GM03348 (cell line): ENCODE measurements around the gene PTPN1.

ENCODE experiments used
- DNase-seq: peaks from one replicate; pipeline ENCODE4 v3.0.0; 2012; ENCODE audit warnings: low spot score

The PTPN1 gene

DNA sequence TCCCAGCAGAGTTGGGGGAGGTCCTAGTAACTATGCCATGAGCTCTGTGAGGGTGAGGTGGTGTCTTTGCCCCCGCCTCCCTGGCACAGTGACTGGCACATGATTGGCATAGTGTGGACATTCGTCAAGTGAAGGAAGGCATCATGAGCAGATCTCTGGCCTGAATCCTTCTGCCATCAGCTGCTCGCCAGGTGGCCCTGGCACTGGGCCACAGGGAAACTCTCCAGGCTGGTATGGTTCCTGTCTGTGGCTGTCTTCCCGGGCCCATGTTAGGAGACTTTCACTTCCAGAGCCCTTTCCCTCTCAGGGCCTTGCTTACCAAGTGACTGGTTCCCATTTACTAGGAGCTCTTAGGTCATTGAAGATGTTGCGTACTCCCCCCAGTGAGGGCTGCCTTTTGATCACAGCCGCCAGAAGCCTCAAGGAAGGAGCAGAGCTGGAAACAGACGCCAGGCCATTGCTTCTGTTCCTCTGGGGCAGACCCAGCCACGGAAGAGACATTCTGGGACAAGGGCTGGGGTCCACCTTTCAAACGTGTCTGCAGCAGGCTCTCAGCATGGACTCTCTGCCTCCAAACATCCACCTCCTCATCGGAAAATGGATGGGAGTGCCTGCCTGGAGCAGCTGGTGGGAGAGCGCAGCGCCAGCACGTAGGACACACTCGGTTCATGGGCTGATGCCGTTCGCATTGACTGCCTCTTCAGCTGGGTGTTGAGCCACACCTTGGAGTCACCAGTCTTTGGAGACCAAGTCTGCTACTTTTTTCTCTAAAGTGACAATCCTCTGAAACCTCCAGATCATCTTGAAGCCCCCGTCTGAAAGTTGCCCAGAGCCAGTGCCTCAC lies 67.2 kb downstream of the PTPN1 start:
- no peak for DNase-seq

GRCh38 chr20:50578061-50578777 lies 68.0 kb downstream of the PTPN1 start:
- DNase-seq, result no peak

GRCh38 chr20:50578778-50579165 lies 68.6 kb downstream of the PTPN1 start:
- no peak for DNase-seq

GRCh38 chr20:50579511-50579910 lies 69.3 kb downstream of the PTPN1 start:
- no peak for DNase-seq

DNA sequence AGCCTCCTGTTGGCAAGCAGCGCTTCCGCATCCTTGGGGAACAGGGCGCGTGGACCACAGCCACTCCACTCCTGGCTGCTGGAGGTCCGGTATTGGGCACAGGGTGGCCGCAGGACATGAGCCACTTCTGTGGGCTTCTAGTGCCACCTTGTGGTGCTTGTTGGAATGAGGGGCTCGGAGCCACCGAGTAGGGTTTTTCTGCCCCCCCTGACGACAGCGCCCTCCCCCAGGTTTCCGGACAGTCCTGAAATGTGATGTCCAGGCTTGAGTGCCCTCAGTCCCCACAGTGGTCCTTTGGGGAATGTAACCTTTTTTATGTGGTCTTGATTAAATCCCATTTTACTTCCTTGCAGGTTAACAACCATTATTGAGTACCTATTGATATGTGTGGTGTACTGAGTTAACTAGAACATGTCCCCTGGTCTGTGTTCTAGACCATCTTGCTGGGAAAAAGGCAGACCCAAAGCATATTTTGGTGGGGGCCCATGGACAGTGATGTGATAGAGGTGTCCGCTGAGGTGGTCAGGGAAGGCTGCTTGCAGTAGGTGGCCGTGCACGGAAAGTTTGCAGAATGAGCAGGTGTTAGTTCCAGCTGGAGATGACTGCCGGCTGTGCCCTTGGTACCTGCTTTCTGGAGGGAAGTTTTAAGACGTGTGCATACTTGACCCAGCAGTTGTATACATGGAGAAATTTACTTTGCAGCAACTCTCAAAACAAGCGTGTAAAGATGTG lies 70.0 kb downstream of the PTPN1 start:
- DNase-seq, result peak; percentile 86

GRCh38 chr20:50580842-50581544 lies 70.8 kb downstream of the PTPN1 start:
- no peak for DNase-seq

DNA sequence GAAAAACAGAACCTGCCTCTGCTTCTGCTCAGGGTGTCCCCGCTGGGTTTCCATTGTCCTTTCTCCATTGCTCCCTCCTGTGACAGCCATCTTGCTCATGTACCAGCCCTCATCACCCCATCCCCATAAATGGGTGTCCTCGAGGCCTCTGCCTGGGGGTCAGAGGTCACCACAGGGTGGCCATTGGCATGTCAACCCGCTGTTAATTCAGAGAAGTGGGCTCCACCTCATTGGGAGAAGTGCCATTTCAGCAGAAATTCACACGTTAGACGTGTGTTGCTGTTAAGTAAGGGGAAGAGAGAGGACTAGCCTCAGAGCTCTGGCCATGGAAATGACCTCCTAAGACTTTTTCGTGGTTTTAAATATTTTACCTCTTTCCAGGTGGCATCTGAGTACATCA lies 71.9 kb downstream of the PTPN1 start:
- no peak for DNase-seq

DNA sequence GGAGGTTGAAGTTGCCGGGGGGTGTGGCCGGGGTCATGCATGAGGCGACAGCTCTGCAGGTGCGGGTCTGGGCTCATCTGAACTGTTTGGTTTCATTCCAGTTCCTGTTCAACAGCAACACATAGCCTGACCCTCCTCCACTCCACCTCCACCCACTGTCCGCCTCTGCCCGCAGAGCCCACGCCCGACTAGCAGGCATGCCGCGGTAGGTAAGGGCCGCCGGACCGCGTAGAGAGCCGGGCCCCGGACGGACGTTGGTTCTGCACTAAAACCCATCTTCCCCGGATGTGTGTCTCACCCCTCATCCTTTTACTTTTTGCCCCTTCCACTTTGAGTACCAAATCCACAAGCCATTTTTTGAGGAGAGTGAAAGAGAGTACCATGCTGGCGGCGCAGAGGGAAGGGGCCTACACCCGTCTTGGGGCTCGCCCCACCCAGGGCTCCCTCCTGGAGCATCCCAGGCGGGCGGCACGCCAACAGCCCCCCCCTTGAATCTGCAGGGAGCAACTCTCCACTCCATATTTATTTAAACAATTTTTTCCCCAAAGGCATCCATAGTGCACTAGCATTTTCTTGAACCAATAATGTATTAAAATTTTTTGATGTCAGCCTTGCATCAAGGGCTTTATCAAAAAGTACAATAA lies 72.5 kb downstream of the PTPN1 start:
- no peak for DNase-seq

DNA sequence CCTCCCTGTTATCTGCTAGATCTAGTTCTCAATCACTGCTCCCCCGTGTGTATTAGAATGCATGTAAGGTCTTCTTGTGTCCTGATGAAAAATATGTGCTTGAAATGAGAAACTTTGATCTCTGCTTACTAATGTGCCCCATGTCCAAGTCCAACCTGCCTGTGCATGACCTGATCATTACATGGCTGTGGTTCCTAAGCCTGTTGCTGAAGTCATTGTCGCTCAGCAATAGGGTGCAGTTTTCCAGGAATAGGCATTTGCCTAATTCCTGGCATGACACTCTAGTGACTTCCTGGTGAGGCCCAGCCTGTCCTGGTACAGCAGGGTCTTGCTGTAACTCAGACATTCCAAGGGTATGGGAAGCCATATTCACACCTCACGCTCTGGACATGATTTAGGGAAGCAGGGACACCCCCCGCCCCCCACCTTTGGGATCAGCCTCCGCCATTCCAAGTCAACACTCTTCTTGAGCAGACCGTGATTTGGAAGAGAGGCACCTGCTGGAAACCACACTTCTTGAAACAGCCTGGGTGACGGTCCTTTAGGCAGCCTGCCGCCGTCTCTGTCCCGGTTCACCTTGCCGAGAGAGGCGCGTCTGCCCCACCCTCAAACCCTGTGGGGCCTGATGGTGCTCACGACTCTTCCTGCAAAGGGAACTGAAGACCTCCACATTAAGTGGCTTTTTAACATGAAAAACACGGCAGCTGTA lies 73.4 kb downstream of the PTPN1 start:
- no peak for DNase-seq

DNA sequence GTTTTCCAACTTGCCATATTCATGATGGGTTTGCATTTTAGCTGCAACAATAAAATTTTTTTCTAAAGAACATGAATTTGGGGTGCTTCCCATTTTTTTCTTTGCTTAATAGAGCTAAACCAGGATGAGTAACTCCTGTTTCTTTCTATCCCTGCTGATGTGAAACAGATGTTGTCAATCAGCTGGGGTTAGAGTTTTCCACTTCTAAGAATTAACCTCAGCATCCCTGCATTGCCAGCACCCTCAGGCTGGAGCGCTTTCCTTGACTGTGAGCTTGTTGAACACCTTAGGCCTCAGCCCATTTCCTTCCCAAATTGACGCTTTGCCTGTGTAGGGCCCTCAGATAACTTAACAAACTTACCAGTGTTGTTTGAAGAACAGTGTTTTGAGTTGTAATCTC lies 74.5 kb downstream of the PTPN1 start:
- peak; percentile 48 for DNase-seq

GRCh38 chr20:50585214-50585613 lies 75.0 kb downstream of the PTPN1 start:
- no peak for DNase-seq

- DNase-seq, result no peak
Observed at GRCh38 chr20:50585678-50586077, 75.5 kb downstream of the PTPN1 start.

DNA sequence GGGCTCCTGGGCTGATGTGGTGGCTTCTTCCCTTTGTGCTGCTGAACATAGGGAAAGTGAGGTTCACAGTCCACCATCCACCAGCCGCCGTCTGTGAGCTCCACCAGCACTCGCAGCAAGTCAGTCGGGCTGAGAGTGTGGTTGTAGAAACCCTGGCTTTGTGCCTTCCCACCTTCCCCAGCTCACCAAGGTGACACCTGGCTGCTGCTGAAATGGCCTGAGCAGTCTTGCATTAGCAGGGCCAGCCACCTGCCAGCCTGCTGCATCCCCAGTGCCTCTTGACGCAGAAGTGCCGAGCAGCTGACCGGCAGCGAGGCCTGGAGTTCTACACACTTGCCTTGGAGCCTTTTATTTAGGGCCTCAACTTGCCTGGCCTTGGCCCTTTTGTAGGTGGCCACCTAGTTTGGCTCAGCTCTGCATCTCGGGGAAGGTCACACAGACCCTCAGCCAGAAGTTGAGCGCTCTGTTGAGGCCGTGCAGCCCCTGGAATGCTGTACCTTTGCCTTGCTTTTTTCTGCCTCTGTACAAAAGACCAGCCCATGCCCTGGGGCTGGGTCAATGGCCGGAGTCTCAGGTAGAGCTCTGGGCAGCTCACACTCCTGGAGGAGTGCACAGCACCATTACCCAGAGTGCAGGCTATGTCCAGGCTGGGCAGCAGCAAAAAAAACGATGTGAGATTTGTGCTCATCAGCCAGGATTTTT lies 76.5 kb downstream of the PTPN1 start:
- DNase-seq, result no peak

DNA sequence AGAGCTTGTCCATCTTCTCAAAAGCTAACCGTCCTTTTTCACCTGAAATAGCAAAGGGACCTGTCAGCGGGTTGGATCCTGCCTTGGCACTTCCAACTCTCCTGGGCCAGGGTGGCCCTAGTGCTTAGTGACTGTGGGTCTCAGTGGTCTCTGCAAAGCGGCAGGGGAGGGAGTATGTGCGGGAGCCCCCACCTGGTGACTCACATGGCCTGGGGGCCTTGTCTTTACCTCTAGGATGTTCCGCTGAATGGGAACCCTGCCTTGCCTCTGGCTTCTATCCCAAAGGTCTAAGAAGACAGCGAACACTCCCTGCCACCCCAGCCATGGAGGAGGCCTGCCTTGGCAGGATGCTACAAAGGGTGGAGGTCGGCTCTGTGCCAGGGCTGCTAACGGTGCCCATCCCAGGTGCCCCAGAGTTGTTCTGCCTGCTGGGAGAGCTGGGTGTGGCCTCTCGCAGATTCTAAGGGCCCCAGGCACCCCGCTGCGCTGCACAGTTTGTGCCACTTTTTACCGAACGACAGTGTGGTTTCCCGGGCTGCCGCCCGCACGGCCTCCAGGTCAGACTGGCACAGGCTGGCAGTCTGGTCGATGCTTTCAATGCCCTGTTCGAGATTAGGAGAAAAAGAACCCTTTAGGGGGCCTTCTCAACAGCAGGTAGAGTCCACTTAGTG lies 77.2 kb downstream of the PTPN1 start:
- no peak for DNase-seq

DNA sequence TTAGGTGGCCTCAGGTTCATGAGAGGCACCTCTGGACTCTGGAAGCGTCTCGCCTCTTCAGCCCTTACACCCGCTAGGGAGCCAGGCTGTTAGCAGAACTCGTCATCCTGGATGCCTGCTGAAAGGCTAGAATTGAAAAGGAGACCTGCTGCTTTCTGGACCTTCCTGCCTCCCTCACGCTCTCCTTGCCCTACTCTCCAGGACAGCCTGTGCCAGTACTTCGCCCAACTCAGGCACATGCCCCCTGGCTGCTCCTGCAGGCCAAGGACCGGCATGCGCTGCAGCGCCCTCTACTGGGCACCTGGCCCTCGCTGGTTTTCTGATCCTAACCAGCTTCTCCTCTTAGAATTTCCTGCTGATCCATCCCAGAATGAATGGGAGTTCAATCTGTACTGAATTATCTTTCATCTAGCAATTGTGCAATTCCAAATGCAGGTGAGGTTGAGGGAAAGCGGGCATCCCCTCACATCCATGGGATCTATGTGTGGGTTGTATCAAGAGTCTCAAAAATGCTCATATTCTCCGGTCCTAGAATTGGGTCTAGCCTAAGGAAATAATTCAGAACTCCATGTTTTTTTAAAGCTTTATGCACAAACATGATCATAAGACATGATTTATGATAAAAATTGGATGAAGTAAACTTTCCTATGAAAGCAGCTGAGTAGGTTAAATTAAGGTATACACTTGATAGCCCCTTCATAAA lies 78.0 kb downstream of the PTPN1 start:
- peak; percentile 88 for DNase-seq

GRCh38 chr20:50589548-50590347 lies 79.6 kb downstream of the PTPN1 start:
- no peak for DNase-seq

- DNase-seq, result no peak
Observed at GRCh38 chr20:50590348-50590664, 80.1 kb downstream of the PTPN1 start.

- DNase-seq, result no peak
Observed at GRCh38 chr20:50591233-50591852, 81.2 kb downstream of the PTPN1 start.
